HG02610 (cell line): ENCODE measurements around the gene PMP22.
"Not testable (repeated sequence)": the region's sequence is repeated elsewhere in the genome, so short reads cannot be mapped to it uniquely, and the experiment has no call there.

Source experiments
- ATAC-seq: cut with Tn5 transposase; IDR thresholded peaks from one replicate; pipeline ENCODE4 v1.9.1; 2021; ENCODE audit warnings: mild to moderate bottlenecking, moderate library complexity; ENCODE audit not compliant: unreplicated experiment

The PMP22 gene

GRCh38 chr17:15257258-15257788 lies 7.8 kb downstream of the PMP22 start:
- ATAC-seq = peak; percentile 66

DNA sequence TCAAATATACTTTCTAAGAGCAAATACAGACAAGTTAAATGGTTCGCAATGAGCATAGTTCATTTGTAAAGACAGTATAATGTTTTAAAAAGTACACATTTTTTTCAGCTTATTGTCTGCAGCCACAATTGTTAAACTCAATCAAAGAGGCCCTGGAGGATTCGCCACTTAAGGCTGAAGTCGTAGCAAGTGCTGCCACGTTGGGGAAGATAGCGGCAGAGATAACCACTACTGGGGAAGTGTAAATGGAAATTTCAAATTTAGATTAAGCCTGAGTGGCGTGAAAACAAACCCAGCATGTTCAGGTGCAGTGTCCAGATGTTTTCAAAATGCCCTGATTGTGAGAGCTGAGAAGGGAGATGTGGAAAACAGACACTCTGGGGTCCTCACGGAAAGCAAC lies 8.4 kb downstream of the PMP22 start:
- no peak for ATAC-seq

DNA sequence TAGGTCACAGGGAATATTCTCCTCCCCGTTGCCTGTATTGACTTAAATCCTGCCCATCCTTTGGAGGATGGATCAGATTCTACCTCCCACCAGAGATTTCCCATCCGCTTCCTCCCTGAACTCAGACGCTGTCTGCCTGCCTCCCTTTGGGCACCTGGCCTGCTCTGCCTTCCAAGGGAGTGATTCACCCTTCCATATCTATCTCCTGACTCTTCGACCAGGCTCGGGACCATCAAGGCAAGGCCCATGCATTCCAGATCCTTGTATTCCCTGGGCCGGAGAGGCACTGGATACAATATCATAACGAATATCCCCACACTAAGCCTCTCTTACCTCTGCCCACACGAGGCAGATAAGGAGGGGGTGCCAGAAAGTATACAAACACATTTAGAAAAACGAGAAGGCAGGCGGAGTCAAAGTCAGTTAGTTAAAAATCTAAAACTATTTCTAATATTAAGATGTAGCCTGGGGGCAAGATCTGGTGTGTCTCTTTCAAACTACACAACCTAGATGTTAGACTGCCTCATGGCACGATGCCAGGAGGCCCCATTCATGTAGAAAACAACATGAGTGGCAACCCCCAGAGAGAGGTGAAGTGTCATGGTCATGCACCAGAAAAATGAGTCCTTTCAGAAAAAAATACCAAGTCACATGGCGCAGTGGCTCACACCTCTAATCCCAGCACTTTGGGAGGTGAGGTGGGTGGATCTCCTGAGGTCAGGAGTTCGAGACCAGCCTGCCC lies 9.2 kb downstream of the PMP22 start:
- no peak for ATAC-seq

DNA sequence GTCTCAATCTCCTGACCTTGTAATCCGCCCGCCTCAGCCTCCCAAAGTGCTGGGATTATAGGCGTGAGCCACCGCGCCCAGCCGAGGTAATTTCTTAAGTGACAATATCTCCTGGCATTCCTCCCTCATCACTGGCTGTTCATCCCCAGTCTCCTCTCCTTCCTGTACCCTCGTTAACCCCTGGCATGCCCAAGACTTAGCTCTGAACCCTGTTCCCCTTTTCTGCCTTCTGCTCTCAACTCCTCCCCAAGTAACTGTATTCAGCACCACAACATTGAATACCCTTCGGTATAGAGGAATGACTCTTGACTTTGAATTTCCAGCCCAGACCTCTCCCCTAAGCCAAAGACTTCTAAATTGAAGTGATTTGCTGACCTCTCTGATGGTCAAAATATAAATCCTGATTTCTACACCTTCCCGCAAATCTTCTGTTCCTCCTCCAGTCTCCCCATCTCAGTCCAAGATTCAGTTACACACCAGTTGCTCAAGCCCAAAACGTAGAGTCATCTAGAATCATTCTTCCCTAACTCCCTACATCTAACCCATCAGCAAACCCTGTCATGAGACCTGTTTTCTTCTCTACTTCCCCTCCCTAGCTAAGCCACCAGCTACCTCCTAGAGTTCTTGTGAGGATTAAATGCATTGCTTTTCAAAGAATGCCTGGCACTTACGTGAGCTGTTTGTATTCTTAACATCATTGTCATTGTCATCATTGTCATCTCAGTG lies 14.8 kb downstream of the PMP22 start:
- ATAC-seq = no peak

DNA sequence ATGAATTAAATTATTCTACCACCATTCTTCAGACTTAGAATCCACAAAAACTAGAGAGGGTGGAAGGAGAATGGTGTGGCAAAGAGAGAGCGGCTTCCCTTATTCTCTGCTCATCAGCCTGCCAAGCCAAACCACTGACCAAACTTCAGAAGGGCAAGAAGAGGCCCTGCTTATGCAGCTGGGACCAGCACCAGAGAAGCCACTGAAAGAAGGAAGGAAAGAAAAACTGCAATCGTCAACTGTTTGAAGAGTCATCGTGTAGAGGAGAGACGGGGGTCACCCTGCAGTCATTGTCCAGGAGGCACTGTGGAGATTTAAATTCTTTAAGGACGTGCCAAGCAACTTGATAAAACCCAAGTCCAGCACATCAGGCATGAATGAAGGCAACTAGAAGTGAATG lies 15.6 kb downstream of the PMP22 start:
- no peak for ATAC-seq

- ATAC-seq = no peak
These were observed 17.1 kb downstream of the PMP22 start for GRCh38 chr17:15247891-15248529.

DNA sequence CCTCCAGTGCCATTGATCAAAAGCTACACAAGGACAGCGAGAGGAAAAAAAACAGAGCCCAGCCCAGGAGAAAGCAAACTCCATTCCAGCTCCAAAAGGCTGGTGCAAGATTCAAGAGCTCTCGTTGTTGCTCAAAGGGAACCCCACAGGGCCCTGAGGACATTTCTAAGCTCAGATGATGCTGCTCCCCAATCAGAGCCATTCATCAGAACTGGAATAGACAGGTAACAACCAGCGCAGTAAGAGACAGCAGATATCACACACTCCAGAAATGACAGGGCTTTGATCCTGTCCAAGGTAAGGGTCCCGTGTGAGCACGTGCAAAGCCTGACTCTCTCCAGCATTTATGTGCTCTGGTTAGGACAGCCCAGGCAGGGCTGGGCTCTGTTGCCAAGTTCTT lies 20.1 kb downstream of the PMP22 start:
- no peak for ATAC-seq

GRCh38 chr17:15240644-15241043 lies 24.5 kb downstream of the PMP22 start:
- no peak for ATAC-seq

- no peak for ATAC-seq
These were observed 25.6 kb downstream of the PMP22 start for GRCh38 chr17:15239491-15239890.

GRCh38 chr17:15238676-15239422 lies 26.3 kb downstream of the PMP22 start:
- no peak for ATAC-seq

- no peak for ATAC-seq
These were observed 27.1 kb downstream of the PMP22 start for GRCh38 chr17:15238057-15238456.

DNA sequence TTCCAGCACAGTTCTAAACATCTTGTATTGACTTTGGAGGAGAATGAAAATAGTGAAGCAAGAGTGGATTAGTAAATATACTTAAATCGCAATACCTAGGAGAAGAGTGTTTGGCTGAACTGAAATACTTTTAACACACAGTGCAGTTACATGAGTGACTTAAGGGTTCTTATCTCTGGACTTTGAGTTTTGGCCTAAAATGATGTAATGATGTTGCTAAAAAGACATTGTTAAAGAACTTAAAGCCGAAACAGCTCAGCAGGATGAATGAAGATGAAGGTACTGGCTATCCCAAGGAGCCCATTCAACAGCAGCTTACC lies 28.1 kb downstream of the PMP22 start:
- ATAC-seq = no peak

GRCh38 chr17:15236281-15237105 lies 28.6 kb downstream of the PMP22 start:
- ATAC-seq = no peak

DNA sequence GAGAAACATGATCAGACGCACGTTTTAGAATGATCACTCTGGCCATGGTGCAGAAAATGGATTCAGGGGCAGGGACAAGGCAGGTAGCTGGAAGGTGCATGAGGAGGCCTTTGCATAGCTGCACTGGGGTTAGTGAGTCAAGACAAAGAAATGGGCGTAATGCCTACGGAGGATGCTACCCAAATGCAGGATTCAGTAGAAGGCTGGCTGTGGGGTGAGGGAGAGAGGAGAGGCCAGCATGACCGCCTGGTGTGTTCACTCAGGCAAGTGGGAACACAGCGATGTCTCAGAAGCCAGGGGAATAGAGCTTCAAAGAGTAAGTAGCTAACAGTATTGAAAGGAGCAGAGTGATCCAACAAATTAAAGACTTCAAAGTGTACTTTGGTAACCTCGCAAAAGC lies 31.2 kb downstream of the PMP22 start:
- no peak for ATAC-seq

GRCh38 chr17:15233022-15233805 lies 31.9 kb downstream of the PMP22 start:
- no peak for ATAC-seq

DNA sequence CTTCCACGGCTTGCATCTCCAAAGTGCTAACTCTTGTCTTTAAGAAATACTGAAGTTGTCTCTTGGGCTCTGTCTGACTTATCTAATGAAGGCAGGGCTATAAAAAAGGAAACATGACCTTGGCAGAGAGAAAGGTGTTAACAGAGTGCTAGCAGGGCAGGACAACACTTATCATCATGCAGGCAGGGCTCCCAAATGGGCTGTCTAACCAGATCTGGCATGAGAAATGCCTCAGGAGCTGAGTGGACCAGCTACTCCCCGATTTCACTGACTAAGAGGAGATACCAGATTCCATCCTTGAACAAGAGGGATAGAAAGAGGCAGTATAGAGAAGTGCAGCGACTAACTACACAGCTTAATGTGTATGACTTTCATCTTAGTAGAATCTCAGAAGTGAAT lies 32.6 kb downstream of the PMP22 start:
- no peak for ATAC-seq

DNA sequence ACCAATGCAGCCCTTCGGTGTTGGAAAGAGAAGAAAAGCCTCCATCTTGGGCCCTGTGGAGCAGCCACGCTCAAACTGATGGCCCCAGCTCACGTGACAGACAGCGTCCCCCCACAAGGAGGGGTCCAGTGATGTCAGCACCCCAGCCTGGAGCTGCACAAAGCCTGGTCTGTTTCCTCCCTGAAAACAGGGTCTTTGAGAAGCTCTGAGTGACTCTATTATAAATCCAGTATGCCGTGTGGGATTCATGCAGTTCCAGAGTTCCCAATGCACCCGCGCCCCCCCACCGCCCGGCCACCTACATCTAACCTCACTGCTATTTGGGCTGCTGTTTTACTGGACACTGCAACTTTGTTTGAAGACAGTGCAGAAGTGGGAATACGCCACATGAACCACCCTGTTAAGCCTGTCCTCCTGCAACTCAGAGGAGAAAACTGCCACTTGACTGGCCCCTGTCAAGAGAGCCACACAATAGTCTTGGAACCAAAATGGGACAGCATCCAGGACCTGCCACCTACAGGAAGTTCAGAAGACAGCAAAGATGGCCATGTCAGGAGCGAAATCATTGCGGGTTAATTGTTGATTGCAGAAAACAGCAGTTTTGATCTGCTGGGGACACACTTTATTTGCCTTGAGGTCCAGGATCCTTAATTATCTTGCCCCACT lies 33.1 kb downstream of the PMP22 start:
- ATAC-seq = no peak

GRCh38 chr17:15230866-15231265 lies 34.3 kb downstream of the PMP22 start:
- no peak for ATAC-seq

DNA sequence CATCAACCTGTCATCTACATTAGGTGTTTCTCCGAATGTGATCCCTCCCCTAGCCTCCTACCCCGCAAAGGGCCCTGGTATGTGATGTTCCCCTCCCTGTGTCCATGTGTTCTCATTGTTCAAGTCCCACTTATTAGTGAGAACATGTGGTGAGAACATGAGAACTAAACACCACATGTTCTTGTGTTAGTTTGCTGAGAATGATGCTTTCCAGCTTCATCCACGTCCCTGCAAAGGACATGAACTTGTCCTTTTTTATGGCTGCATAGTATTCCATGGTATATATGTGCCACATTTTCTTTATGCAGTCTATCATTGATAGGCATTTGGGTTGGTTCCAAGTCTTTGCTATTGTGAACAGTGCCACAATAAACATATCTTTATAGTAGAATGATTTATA lies 43.3 kb downstream of the PMP22 start:
- ATAC-seq = not testable (repeated sequence)
